Measurements from ENCODE around the gene TRIM66. TPM values are rescaled to one million over a fixed set of nuclear protein-coding genes. Genes with fewer than 3 reads are reported as not detected.

The TRIM66 gene
- total RNA-seq, 2 experiments from 2014 or later: 17.8 to 22.4 TPM

- no peaks in the 10 kb centered on the region for H3K27me3 Mint-ChIP-seq
- DNase-seq: no peak
- H3K4me3 Mint-ChIP-seq: no peak overlapping the region
- peaks cover 2% of the 10 kb centered on the region for H3K9me3 Mint-ChIP-seq
- no peak overlapping the region for H3K27ac Mint-ChIP-seq
- POLR2A ChIA-PET: interaction anchor here (0.6 kb wide), 1 partner anchor 50 kb away, joined by 4 read pairs; no protein-coding TSS in a partner anchor
- peaks cover 20% of the 10 kb centered on the region for H3K36me3 Mint-ChIP-seq (ENCODE audit: low read depth)
- CTCF ChIA-PET: no interaction called here
- no peaks in the 10 kb centered on the region for H3K4me1 Mint-ChIP-seq
Measured at GRCh38 chr11:8631395-8632118, 50.9 kb downstream of the TRIM66 start.

DNA sequence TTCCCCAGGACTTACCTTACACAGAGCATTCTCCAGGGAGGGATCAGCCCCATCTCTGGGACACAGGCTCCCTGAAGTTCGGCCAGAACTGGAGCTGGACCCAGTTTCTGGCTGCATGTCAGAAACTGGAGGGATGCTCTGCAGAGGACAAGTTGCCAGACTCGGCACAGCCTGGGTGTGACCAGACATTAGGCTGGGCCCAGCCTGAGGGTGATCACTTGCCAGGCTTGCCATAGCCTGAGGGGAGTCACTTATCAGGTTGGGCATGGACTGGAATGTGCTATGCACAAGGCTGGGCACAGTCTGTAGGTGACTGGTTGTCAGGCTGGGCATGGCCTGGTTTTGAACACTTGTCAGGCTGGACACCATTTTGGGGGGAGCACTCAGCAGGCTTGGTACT lies 57.8 kb downstream of the TRIM66 start:
- Mint-ChIP-seq H3K4me3 (no peak overlapping the region), H3K27ac (no peak overlapping the region), H3K9me3 (no peaks in the 10 kb centered on the region), H3K36me3 (ENCODE audit: low read depth) (peaks cover 24% of the 10 kb centered on the region), H3K27me3 (no peaks in the 10 kb centered on the region), H3K4me1 (no peaks in the 10 kb centered on the region)
- ChIA-PET CTCF (no interaction called here), POLR2A (no interaction called here)
- DNase-seq: no peak

DNA sequence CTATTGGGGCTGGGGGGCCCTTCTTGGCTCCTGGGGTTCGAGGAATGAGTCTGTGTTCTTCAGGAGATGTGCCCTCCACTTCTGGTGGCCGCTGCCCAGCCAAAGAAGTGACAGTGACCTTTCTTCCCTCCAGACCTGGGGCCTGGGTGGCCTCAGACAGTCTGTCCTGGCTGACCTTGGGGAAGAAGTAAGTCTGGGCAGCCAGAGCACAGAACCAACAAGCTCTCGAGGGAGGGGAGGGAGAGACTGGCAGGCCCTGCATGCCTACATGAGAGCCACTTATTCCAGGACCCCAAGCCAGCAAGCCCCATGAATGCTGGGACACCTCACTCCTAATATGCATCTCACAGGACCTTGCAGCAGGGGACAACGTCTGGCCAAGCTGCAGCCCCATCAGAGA lies 61.3 kb downstream of the TRIM66 start:
- no peak for DNase-seq
- ChIA-PET CTCF (no interaction called here), POLR2A (interaction anchor here (1.3 kb wide), 1 partner anchor 9 kb away, joined by 3 read pairs; no protein-coding TSS in a partner anchor)
- no peak overlapping the region for H3K27ac Mint-ChIP-seq
- no peaks in the 10 kb centered on the region for H3K9me3 Mint-ChIP-seq
- H3K4me1 Mint-ChIP-seq: no peaks in the 10 kb centered on the region
- no peaks in the 10 kb centered on the region for H3K27me3 Mint-ChIP-seq
- peaks cover 42% of the 10 kb centered on the region for H3K36me3 Mint-ChIP-seq (ENCODE audit: low read depth)
- no peak overlapping the region for H3K4me3 Mint-ChIP-seq

DNA sequence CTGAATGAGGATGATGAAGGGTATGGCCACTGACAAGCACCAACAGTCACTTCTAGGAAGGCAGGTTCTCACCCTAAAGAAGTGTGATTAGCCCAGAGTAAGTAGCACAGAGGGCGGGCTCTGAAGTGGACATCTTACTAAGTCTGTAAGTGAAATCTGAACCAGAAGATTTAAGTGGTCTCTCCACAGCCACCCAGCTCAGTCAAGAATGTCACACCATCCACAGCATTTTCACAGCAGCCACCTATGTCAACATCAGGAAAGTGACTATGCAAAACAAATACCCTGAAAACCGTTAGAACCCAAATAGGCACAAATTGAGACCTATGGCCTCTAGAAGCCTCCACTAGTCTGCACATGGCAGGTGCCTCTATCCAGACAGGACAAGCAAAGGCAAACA lies 65.4 kb downstream of the TRIM66 start:
- no peaks in the 10 kb centered on the region for H3K9me3 Mint-ChIP-seq
- ChIA-PET POLR2A (no interaction called here), CTCF (no interaction called here)

DNA sequence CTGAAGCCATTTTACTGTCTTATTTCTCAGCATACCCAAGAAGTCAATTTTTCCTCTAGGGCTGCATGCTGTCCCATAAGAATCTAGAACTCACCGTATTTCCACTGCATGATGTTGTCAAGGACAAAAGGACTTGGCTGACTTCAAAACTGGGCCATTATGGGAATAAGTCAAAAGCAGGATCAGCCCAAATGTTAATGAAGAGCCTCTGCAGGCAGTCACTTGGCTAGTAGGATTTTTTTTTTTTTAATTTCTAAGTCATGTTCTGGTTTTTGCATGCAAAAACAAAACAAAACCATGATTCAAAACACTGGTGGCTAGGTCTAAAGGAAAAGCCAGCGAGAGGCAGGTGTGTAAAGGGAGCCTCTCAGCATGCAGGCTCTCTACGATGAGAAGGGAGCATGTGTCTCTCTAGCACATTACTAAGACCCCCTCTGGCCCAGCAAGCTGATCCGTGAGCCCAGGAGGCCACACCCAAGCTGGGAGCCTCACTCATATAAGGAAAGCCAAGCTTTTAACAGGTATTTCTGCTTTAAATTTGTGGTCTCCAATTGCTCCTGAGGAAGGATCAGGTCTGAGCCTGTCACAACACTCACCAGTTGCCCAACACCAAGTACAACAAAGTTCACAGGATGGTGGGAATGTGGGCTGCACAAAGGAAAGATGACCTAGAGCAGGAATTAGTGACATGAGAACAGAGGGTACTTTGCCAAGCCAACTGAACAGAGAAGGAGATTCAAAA lies 67.0 kb downstream of the TRIM66 start:
- H3K4me1 Mint-ChIP-seq: no peaks in the 10 kb centered on the region

More for the DNA sequence above, 65.4 kb downstream of the TRIM66 start:
- H3K36me3 Mint-ChIP-seq (ENCODE audit: low read depth): peaks cover 30% of the 10 kb centered on the region
- H3K4me1 Mint-ChIP-seq: no peaks in the 10 kb centered on the region
- no peaks in the 10 kb centered on the region for H3K27me3 Mint-ChIP-seq
- DNase-seq: no peak
- H3K27ac Mint-ChIP-seq: no peak overlapping the region
- H3K4me3 Mint-ChIP-seq: no peak overlapping the region

GRCh38 chr11:8614497-8614896 lies 68.0 kb downstream of the TRIM66 start:
- DNase-seq: no peak
- no peak overlapping the region for H3K4me3 Mint-ChIP-seq
- no peaks in the 10 kb centered on the region for H3K4me1 Mint-ChIP-seq
- no peak overlapping the region for H3K27ac Mint-ChIP-seq
- H3K36me3 Mint-ChIP-seq (ENCODE audit: low read depth): peaks cover 21% of the 10 kb centered on the region
- ChIA-PET CTCF (no interaction called here), POLR2A (no interaction called here)
- no peaks in the 10 kb centered on the region for H3K27me3 Mint-ChIP-seq
- H3K9me3 Mint-ChIP-seq: no peaks in the 10 kb centered on the region

More for the DNA sequence above, 67.0 kb downstream of the TRIM66 start:
- no peak overlapping the region for H3K27ac Mint-ChIP-seq
- H3K9me3 Mint-ChIP-seq: no peaks in the 10 kb centered on the region
- H3K27me3 Mint-ChIP-seq: no peaks in the 10 kb centered on the region
- ChIA-PET CTCF (no interaction called here), POLR2A (no interaction called here)
- peaks cover 23% of the 10 kb centered on the region for H3K36me3 Mint-ChIP-seq (ENCODE audit: low read depth)
- H3K4me3 Mint-ChIP-seq: no peak overlapping the region
- no peak for DNase-seq

DNA sequence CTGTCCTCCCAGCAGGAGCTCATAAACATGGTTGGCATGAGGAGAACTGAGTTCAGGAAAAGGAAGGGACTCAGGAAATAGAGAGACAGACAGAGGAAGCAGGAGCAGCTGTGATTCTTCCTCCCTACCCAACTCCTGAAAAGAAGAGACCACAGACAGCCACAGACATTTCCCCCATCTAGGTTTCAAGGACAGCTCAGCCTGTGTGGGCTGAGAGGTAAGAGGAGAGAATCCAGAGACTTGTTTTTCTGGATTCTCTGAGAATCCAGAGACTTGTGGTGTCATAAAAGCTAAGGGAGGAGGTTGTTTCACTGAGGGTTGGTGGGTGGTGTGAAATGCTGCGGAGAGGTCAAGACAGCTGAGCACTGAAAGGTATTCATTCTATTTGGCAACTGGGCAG lies 69.4 kb downstream of the TRIM66 start:
- no peak for DNase-seq
- no peaks in the 10 kb centered on the region for H3K4me1 Mint-ChIP-seq
- ChIA-PET CTCF (no interaction called here), POLR2A (interaction anchor here (1.1 kb wide), 1 partner anchor 69 kb away, joined by 5 read pairs; no protein-coding TSS in a partner anchor)
- peaks cover 12% of the 10 kb centered on the region for H3K36me3 Mint-ChIP-seq (ENCODE audit: low read depth)
- H3K4me3 Mint-ChIP-seq: no peak overlapping the region
- H3K27me3 Mint-ChIP-seq: no peaks in the 10 kb centered on the region
- no peaks in the 10 kb centered on the region for H3K9me3 Mint-ChIP-seq
- H3K27ac Mint-ChIP-seq: no peak overlapping the region

DNA sequence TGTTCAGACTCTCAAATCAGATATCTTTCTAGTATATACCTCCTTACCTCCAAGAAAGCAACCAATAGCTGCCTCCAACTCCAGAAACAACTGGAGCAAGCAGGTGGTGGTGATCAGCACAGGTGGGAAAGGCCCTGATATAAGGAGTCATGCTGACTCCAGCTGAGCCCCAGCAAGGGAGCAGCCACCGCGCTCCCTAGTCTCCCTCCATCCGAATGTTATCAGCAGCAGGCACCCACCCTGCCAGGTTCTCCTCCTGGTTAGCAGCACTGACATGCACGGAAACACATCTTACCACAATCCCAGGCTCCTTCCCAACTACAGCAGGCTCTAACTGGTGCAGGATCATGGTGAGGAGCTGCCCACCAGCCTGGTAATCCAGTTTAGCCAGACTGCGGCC lies 69.9 kb downstream of the TRIM66 start:
- H3K27ac Mint-ChIP-seq: no peak overlapping the region
- no peaks in the 10 kb centered on the region for H3K9me3 Mint-ChIP-seq
- CTCF ChIA-PET: no interaction called here
- no peak overlapping the region for H3K4me3 Mint-ChIP-seq
- peaks cover 11% of the 10 kb centered on the region for H3K36me3 Mint-ChIP-seq (ENCODE audit: low read depth)
- H3K4me1 Mint-ChIP-seq: no peaks in the 10 kb centered on the region
- DNase-seq: no peak
- H3K27me3 Mint-ChIP-seq: no peaks in the 10 kb centered on the region
- POLR2A ChIA-PET: interaction anchor here (1.1 kb wide), 2 partner anchors 9 to 69 kb away, joined by 3 to 5 read pairs; no protein-coding TSS in a partner anchor

GRCh38 chr11:8610532-8611116 lies 71.8 kb downstream of the TRIM66 start:
- Mint-ChIP-seq H3K36me3 (ENCODE audit: low read depth) (peaks cover 4% of the 10 kb centered on the region), H3K27me3 (peaks cover 4% of the 10 kb centered on the region), H3K9me3 (no peaks in the 10 kb centered on the region), H3K4me1 (no peaks in the 10 kb centered on the region), H3K4me3 (no peak overlapping the region), H3K27ac (no peak overlapping the region)
- CTCF ChIA-PET: no interaction called here
- POLR2A ChIA-PET: no interaction called here
- DNase-seq: no peak

GRCh38 chr11:8608652-8609051 lies 73.8 kb downstream of the TRIM66 start:
- H3K36me3 Mint-ChIP-seq (ENCODE audit: low read depth): peaks cover 4% of the 10 kb centered on the region
- H3K27ac Mint-ChIP-seq: no peak overlapping the region
- no peak overlapping the region for H3K4me3 Mint-ChIP-seq
- H3K4me1 Mint-ChIP-seq: no peaks in the 10 kb centered on the region
- peaks cover 20% of the 10 kb centered on the region for H3K27me3 Mint-ChIP-seq
- H3K9me3 Mint-ChIP-seq: no peaks in the 10 kb centered on the region
- CTCF ChIA-PET: interaction anchor here (0.7 kb wide), 2 partner anchors 25 to 27 kb away, joined by 3 read pairs; no protein-coding TSS in a partner anchor
- POLR2A ChIA-PET: no interaction called here
- no peak for DNase-seq

DNA sequence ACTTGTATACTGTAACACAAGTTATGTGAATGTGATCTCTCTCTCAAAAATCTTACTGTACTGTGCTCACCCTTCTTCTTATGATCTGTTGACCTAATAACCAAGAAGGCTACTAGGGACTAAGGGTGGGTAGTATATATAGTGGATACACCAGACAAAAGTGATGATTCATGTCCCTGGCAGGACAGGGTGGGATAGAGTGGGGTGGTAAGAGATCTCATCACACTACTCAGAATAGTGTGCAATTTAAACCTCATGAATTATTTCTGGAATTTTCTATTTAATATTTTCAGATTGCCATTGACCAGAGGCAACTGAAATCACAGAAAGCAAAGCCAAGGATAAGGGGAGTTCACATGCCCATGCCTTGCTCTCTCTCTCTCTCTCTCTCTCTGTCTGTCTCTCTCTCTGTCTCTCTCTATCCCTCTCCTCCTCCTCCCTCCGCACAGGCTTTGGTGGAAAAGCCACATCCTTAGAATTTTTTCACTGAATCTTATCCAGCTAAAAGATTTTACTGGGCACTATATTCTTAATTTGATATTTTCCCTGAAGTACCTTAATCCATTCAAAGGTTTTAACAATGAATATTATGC lies 76.4 kb downstream of the TRIM66 start:
- Mint-ChIP-seq H3K27ac (no peak overlapping the region), H3K27me3 (peaks cover 25% of the 10 kb centered on the region), H3K4me1 (no peaks in the 10 kb centered on the region), H3K4me3 (no peak overlapping the region), H3K9me3 (no peaks in the 10 kb centered on the region), H3K36me3 (ENCODE audit: low read depth) (no peaks in the 10 kb centered on the region)
- POLR2A ChIA-PET: no interaction called here
- CTCF ChIA-PET: interaction anchor here (0.9 kb wide), 1 partner anchor 12 kb away, joined by 3 read pairs; the partner anchor contains the start of gene STK33
- no peak for DNase-seq

DNA sequence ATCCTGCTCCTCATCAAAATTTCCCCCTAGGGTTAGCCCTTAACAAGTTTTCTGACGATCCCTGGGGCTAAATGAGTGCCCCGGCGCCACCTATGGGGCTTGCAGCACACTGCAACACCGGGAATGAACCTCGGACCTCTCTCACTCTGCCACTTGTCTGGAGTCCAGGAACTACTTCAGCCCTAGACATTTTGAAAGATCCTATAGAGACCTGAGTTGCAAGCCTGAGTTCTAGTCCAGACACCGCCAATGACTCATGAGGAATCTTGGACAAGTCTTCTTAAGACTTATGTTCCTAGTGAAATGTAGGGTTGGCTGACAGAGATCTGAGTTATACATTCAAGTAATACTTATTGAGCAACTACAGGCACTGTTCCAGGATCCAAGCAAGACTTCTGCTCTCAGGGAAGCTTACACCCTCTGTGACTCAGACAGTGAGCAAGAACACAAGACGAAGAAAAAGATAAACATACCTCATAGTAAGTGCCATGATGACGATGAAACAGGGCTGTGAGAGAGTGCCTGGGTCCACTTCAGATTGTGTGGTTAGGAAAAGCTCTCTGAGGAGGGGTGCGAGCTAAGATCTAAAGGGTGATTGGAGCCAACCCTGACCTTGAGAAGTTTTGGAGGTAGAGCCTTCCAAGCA lies 78.3 kb downstream of the TRIM66 start:
- ChIA-PET POLR2A (no interaction called here), CTCF (interaction anchor here (0.6 to 1.0 kb wide), 3 partner anchors 29 to 1223 kb away, joined by 3 read pairs; no protein-coding TSS in a partner anchor)
- peaks cover 25% of the 10 kb centered on the region for H3K27me3 Mint-ChIP-seq
- H3K36me3 Mint-ChIP-seq (ENCODE audit: low read depth): no peaks in the 10 kb centered on the region
- peak; percentile 52 for DNase-seq
- no peak overlapping the region for H3K27ac Mint-ChIP-seq
- no peak overlapping the region for H3K4me3 Mint-ChIP-seq
- no peaks in the 10 kb centered on the region for H3K4me1 Mint-ChIP-seq
- H3K9me3 Mint-ChIP-seq: no peaks in the 10 kb centered on the region

- ChIA-PET POLR2A (no interaction called here), CTCF (interaction anchor here (1.0 kb wide), 1 partner anchor 41 kb away, joined by 3 read pairs; no protein-coding TSS in a partner anchor)
- Mint-ChIP-seq H3K27ac (no peak overlapping the region), H3K36me3 (ENCODE audit: low read depth) (no peaks in the 10 kb centered on the region), H3K9me3 (no peaks in the 10 kb centered on the region), H3K4me3 (no peak overlapping the region), H3K27me3 (peaks cover 28% of the 10 kb centered on the region), H3K4me1 (no peaks in the 10 kb centered on the region)
- no peak for DNase-seq
Measured at GRCh38 chr11:8603696-8604077, 78.8 kb downstream of the TRIM66 start.
